Left ventricle myocardium inferior (tissue), 1 donor: ENCODE results near the gene CRTC2. TPM values are rescaled to one million over a fixed set of nuclear protein-coding genes. Genes with fewer than 3 reads are reported as not detected.

Experiments used
- DNase-seq: peaks from one replicate; pipeline ENCODE4 v3.0.0-alpha.2; 2020
- H3K27ac ChIP-seq: fragments of 200-600 bp; replicated peaks from 2 replicates; pipeline ENCODE4 v1.8.0; 2021
- H3K27me3 ChIP-seq: fragments of 200-600 bp; 2 replicates; pipeline ENCODE4 v1.8.0; 2021; ENCODE audit warnings: low read depth
- H3K36me3 ChIP-seq: fragments of 200-600 bp; 2 replicates; pipeline ENCODE4 v1.8.0; 2021
- H3K4me1 ChIP-seq: fragments of 200-600 bp; 2 replicates; pipeline ENCODE4 v1.8.0; 2021
- H3K4me3 ChIP-seq: fragments of 200-600 bp; 2 replicates; pipeline ENCODE4 v1.8.0; 2021; ENCODE audit warnings: mild to moderate bottlenecking, moderate library complexity
- H3K9me3 ChIP-seq: fragments of 200-600 bp; replicated peaks from 2 replicates; pipeline ENCODE4 v1.8.0; 2021
- intact Hi-C: fragments of 100-400 bp; cut with micrococcal nuclease; formaldehyde crosslinking; loops from one replicate; pipeline ENCODE4 v1.11.0; 2022
- total RNA-seq: library from RNA; stranded (reverse); fragmentation: NEBNext Ultra II Directional; extraction: Animal tissue kit (Norgen Biotek cat#: 25700); gene quantifications from one replicate; pipeline ENCODE4 v1.2.1, GENCODE V29; 2021
- TF ChIP-seq, protein P1 (sequence below): fragments of 200-600 bp; IDR thresholded peaks from 2 replicates; pipeline ENCODE4 v1.8.0; 2021; ENCODE audit warnings: antibody characterized with exemption, mild to moderate bottlenecking, borderline replicate concordance
- donor health status: DM: no; HTN: yes; CAD: no; lungs with severe emphysema.

Gene CRTC2
- total RNA-seq, 1 donor from 2014 or later, result 19.7 TPM

DNA sequence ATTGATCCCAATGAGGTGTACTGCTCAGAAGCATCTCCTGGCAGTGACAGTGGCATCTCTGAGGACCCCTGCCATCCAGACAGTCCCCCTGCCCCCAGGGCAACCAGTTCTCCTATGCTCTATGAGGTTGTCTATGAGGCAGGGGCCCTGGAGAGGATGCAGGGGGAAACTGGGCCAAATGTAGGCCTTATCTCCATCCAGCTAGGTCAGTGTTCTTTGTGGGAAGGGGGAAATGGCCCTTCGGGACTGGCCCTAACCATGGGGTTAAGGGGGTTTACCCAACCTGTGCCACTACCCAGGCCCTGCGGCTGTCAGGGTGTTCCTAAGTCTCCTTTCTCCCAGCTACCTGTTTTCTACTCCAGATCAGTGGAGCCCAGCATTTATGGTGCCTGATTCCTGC, 10.6 kb upstream of the CRTC2 start:
- intact Hi-C loops, result no loop called here
- TF ChIP-seq, protein P1, sequence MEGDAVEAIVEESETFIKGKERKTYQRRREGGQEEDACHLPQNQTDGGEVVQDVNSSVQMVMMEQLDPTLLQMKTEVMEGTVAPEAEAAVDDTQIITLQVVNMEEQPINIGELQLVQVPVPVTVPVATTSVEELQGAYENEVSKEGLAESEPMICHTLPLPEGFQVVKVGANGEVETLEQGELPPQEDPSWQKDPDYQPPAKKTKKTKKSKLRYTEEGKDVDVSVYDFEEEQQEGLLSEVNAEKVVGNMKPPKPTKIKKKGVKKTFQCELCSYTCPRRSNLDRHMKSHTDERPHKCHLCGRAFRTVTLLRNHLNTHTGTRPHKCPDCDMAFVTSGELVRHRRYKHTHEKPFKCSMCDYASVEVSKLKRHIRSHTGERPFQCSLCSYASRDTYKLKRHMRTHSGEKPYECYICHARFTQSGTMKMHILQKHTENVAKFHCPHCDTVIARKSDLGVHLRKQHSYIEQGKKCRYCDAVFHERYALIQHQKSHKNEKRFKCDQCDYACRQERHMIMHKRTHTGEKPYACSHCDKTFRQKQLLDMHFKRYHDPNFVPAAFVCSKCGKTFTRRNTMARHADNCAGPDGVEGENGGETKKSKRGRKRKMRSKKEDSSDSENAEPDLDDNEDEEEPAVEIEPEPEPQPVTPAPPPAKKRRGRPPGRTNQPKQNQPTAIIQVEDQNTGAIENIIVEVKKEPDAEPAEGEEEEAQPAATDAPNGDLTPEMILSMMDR, result no peak
- no peak for DNase-seq
- Histone ChIP-seq H3K4me3 (no peak overlapping the region), H3K4me1 (peaks cover 38% of the 10 kb centered on the region), H3K9me3 (no peaks in the 10 kb centered on the region), H3K27ac (no peak overlapping the region), H3K27me3 (no peaks in the 10 kb centered on the region), H3K36me3 (peaks cover 10% of the 10 kb centered on the region)

DNA sequence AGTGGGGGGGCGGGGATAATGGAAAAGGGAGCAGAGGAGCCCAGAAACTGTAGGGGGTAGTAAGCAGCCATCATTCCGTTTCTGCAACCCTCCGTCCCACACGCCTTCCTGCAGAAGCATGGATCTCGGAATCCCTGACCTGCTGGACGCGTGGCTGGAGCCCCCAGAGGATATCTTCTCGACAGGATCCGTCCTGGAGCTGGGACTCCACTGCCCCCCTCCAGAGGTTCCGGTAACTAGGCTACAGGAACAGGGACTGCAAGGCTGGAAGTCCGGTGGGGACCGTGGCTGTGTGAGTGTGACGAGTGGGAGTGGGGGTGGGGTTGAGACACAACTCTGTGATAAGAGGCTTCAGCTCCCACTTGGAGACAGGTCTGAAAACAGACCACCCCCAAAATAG, 10.0 kb upstream of the CRTC2 start:
- H3K4me1 ChIP-seq, result peaks cover 41% of the 10 kb centered on the region

GRCh38 chr1:153968000-153968363, 9.6 kb upstream of the CRTC2 start:
- no peaks in the 10 kb centered on the region for H3K27me3 ChIP-seq

More for the DNA sequence above, 10.0 kb upstream of the CRTC2 start:
- H3K9me3 ChIP-seq, result no peaks in the 10 kb centered on the region
- no peaks in the 10 kb centered on the region for H3K27me3 ChIP-seq
- TF ChIP-seq, protein P1, result no peak
- H3K27ac ChIP-seq, result peak overlapping the region; percentile 96
- no peak for DNase-seq
- intact Hi-C loops, result no loop called here
- peaks cover 4% of the 10 kb centered on the region for H3K36me3 ChIP-seq
- H3K4me3 ChIP-seq, result peak overlapping the region; percentile 72

DNA sequence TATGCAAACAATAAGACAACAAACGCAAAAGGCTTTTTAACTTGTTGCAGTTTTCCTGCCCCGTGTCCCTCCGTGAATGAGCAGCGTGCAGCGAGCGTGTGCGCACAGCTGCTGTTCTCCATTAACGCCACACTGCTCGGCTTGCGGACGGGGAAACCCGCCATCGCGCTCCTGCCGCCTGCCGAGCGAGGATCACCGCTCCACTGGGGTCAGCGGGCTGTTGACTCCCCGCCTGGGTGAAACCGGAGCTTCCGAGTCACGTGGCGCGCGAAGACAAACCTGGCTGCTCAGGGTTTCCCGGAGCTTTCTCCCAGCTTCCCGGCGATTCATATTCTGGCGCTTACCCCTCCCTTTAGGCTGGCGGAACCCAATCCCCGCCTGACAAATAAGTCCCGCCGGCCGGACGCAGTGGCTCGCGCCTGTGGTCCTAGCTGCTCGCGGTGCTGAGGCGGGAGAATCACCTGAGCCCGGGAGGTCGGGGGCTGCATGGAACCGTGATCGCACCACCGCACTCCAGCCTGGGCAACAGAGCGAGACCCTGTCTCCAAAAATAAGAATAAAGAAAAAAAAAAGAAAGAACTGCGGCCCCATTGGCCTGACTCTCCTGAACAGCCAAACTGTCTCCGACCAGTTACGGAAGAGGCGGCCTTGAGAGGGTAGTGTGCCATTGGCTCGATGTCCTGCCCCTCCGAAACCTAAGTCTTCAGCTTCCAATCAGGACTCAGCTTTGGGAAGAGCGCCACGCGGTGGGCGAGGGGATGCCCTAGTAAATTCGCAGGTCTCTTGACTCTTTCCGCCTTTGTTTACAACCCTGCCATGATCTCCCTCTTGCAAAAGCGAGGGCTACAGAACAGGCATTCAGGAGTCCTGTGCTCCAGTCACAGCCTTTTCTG, 8.9 kb upstream of the CRTC2 start, which contains the start of gene CREB3L4:
Gene CREB3L4, plus strand, starts transcription at position 796 of the 893 bp plus-strand sequence. CDS start 624 bp downstream, outside the sequence.
- no peaks in the 10 kb centered on the region for H3K27me3 ChIP-seq
- intact Hi-C loops, result no loop called here
- H3K4me1 ChIP-seq, result peaks cover 51% of the 10 kb centered on the region
- no peaks in the 10 kb centered on the region for H3K9me3 ChIP-seq
- peak within 1 kb of the TSS; percentile 72 for H3K4me3 ChIP-seq
- H3K27ac ChIP-seq, result peak within 1 kb of the TSS; percentile 96
- no peaks in the 10 kb centered on the region for H3K36me3 ChIP-seq
- DNase-seq, result peak; percentile 93
- TF ChIP-seq, protein P1, result peak; percentile 56

More at GRCh38 chr1:153968000-153968363, 9.6 kb upstream of the CRTC2 start:
- Histone ChIP-seq H3K4me1 (peaks cover 44% of the 10 kb centered on the region), H3K36me3 (no peaks in the 10 kb centered on the region), H3K9me3 (no peaks in the 10 kb centered on the region), H3K27ac (peak overlapping the region; percentile 96), H3K4me3 (peak overlapping the region; percentile 72)
- intact Hi-C loops, result no loop called here
- TF ChIP-seq, protein P1, result no peak
- DNase-seq, result no peak

DNA sequence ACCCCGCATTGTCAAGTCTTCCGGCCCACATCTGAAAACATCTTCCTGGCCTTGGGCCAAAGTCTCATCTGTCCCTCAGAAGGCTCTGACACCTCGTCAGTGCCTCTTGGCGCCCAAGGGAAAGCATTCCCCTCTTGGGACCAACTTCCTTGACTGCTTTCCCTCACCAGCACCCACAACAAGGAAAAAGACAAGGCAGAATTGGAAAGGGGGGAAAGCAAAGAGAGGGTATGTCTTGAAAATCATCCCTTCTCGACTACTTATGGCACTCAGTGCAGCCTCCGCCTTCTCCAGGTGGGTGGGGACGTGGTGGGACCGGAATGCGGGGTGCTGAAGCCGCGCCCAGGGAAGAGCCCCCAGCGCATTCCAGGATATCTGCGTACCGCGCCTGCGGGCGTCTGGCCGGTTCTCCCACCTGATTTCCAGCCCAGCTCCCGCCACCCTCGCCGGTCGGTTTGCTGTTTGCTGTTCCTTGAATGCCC, 5.5 kb upstream of the CRTC2 start:
- DNase-seq, result peak; percentile 42
- intact Hi-C loops, result no loop called here

More for the DNA sequence above, 5.5 kb upstream of the CRTC2 start:
- Histone ChIP-seq H3K4me3 (peak overlapping the region; percentile 80), H3K27me3 (no peaks in the 10 kb centered on the region), H3K4me1 (peaks cover 83% of the 10 kb centered on the region), H3K9me3 (no peaks in the 10 kb centered on the region), H3K36me3 (peaks cover 16% of the 10 kb centered on the region), H3K27ac (peak overlapping the region; percentile 98)
- TF ChIP-seq, protein P1, result no peak
